Measurements from ENCODE around the gene FAM228A.

GRCh38 chr2:24164416-24164973, 10.4 kb upstream of the FAM228A start:
- TF ChIP-seq POLR2A (IDR thresholded peaks at IDR 0.05; ENCODE audit: low read depth, low read length): no peak
- no peak for TF ChIP-seq POLR2AphosphoS5 (IDR thresholded peaks at IDR 0.05; ENCODE audit: low read depth, low read length)
- TF ChIP-seq TAF1 (IDR thresholded peaks at IDR 0.05; ENCODE audit: borderline replicate concordance, low read depth, low read length): 0 out of 2 replicates have a peak, but pooled peaks have one; percentile 14
